Progenitor cell of endocrine pancreas (in vitro differentiated cells): ENCODE measurements around the gene ACOD1. TPM values are rescaled to one million over a fixed set of nuclear protein-coding genes. Genes with fewer than 3 reads are reported as not detected.

ENCODE experiments used
- DNase-seq: peaks from one replicate; pipeline ENCODE4 v3.0.0; 2021; ENCODE audit warnings: low spot score; ENCODE audit not compliant: unreplicated experiment
- H3K27ac Mint-ChIP-seq: 2 replicates; pipeline ENCODE4 v1.8.0; 2021; ENCODE audit warnings: mild to moderate bottlenecking, moderate library complexity, mixed read lengths
- H3K27me3 Mint-ChIP-seq: 2 replicates; pipeline ENCODE4 v1.8.0; 2021; ENCODE audit warnings: mixed read lengths
- H3K36me3 Mint-ChIP-seq: 2 replicates; pipeline ENCODE4 v1.8.0; 2022; ENCODE audit warnings: mixed read lengths; ENCODE audit not compliant: insufficient read depth
- H3K4me1 Mint-ChIP-seq: 2 replicates; pipeline ENCODE4 v1.8.0; 2021; ENCODE audit warnings: low read depth, mixed read lengths
- H3K4me3 Mint-ChIP-seq: 2 replicates; pipeline ENCODE4 v1.8.0; 2021; ENCODE audit warnings: low read depth, mild to moderate bottlenecking, moderate library complexity, mixed read lengths
- H3K9me3 Mint-ChIP-seq: 2 replicates; pipeline ENCODE4 v1.8.0; 2021; ENCODE audit warnings: low read depth, mixed read lengths
- total RNA-seq: library from RNA; stranded (reverse); gene quantifications from 2 replicates; pipeline ENCODE4 v1.2.1, GENCODE V29; 2021
- TF ChIP-seq, protein P1 (sequence below): fragments of 200-600 bp; sonication (generic); IDR thresholded peaks from one replicate; pipeline ENCODE4 v1.5.0; 2021; ENCODE audit warnings: antibody characterized with exemption, mild to moderate bottlenecking; ENCODE audit not compliant: unreplicated experiment

ACOD1 gene
- total RNA-seq, 1 donor from 2014 or later: not detected

DNA sequence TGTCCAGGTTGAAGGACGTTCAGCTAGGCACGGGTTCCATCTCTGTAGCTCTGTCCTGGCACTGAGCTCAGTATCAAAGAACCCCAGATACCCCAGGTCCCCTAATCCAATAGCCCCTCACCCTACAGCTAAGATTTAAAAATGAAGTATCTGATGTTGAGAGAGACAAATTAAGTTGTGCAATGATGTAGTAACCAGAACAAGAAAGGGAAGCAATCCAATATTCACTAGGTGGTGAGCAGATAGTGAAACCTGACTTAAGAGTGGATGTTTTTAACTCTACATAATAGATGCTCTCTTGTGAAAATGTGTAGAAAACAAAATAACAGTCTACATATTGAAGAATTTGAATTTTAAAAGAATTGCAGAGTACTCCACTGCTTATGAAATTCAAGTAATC, 1.8 kb downstream of the ACOD1 start:
- Mint-ChIP-seq H3K4me1 (no peaks in the 10 kb centered on the region), H3K27me3 (peaks cover 5% of the 10 kb centered on the region), H3K36me3 (no peaks in the 10 kb centered on the region), H3K4me3 (no peak overlapping the region), H3K9me3 (no peaks in the 10 kb centered on the region), H3K27ac (no peak overlapping the region)
- TF ChIP-seq, protein P1, sequence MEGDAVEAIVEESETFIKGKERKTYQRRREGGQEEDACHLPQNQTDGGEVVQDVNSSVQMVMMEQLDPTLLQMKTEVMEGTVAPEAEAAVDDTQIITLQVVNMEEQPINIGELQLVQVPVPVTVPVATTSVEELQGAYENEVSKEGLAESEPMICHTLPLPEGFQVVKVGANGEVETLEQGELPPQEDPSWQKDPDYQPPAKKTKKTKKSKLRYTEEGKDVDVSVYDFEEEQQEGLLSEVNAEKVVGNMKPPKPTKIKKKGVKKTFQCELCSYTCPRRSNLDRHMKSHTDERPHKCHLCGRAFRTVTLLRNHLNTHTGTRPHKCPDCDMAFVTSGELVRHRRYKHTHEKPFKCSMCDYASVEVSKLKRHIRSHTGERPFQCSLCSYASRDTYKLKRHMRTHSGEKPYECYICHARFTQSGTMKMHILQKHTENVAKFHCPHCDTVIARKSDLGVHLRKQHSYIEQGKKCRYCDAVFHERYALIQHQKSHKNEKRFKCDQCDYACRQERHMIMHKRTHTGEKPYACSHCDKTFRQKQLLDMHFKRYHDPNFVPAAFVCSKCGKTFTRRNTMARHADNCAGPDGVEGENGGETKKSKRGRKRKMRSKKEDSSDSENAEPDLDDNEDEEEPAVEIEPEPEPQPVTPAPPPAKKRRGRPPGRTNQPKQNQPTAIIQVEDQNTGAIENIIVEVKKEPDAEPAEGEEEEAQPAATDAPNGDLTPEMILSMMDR: no peak
- no peak for DNase-seq

DNA sequence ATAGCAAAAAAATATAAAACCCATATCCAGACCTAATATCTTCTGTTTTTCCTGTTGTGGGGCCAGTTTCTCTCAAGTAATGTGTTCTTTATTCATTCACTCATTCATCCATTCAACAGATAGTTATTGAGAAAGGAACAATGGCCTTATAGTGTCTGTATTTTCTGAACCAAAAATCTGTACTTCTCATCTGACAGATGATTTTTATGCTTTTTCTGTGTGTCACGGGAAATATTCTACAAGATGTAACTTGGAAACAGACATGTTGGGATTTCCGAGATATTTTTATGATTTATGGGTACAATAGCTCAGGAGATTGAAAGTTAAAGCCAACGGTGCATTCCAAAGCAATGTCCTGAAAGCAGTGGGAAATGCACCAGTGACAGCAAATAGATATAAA, 5.7 kb downstream of the ACOD1 start:
- TF ChIP-seq, protein P1: no peak
- Mint-ChIP-seq H3K4me1 (no peaks in the 10 kb centered on the region), H3K9me3 (peaks cover 4% of the 10 kb centered on the region), H3K27me3 (peaks cover 5% of the 10 kb centered on the region), H3K4me3 (no peak overlapping the region), H3K36me3 (no peaks in the 10 kb centered on the region), H3K27ac (no peak overlapping the region)
- no peak for DNase-seq

DNA sequence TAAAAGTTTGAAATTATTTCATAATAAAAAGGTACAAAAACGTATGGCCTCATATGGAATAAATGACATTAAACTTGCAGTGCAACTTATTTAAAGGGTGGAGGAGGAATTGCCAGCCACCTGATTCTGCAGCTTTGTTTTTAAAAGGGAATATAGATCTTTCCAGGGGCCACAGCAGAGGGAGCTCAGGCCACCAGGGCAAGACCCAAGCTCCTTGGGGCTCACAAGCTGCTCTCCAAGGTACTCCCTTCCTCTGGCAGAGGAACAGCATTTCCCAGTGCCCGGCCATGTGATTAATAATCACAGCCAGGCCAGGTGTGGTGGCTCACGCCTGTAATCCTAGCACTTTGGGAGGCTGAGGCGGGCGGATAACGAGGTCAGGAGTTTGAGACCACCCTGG, 6.2 kb downstream of the ACOD1 start:
- Mint-ChIP-seq H3K36me3 (no peaks in the 10 kb centered on the region), H3K4me3 (no peak overlapping the region), H3K27me3 (peaks cover 5% of the 10 kb centered on the region), H3K4me1 (no peaks in the 10 kb centered on the region), H3K27ac (no peak overlapping the region), H3K9me3 (peaks cover 7% of the 10 kb centered on the region)
- no peak for DNase-seq
- TF ChIP-seq, protein P1: no peak

DNA sequence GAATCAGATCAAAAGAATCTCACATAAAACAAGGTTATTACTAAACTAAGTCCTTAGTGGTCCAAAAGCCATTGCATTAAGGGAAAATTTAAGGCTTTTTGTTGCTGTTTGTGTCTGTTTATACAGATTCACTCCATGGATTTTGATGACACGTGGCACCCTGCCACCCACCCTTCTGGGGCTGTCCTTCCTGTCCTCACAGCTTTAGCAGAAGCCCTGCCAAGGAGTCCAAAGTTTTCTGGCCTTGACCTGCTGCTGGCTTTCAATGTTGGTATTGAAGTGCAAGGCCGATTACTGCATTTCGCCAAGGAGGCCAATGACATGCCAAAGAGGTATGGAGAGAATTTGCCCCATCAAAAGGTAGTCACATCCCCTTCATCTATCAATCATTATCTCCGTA, 6.9 kb downstream of the ACOD1 start:
- TF ChIP-seq, protein P1: no peak
- Mint-ChIP-seq H3K27me3 (peaks cover 5% of the 10 kb centered on the region), H3K27ac (no peak overlapping the region), H3K9me3 (peaks cover 8% of the 10 kb centered on the region), H3K4me1 (no peaks in the 10 kb centered on the region), H3K36me3 (no peaks in the 10 kb centered on the region), H3K4me3 (no peak overlapping the region)
- DNase-seq: no peak

DNA sequence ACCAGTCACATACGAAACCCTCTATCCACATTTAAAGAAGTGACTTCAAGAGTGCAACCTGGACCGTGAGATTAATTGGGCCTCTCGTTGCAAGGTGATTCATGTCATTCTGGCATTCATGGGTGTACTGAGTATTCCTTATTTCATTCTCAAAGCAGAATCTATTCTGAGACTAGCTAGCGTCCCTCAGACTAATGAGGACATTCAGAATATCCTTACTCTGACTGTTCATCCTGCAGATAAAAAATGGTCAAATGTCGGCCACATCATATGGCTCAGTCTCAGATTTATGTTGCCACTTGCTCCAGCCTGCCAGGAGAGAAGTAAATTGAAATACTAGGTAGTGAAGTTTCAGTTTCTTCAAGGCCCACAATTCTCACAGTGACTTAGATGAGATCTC, 7.3 kb downstream of the ACOD1 start:
- DNase-seq: no peak
- H3K27me3 Mint-ChIP-seq: peaks cover 3% of the 10 kb centered on the region
- no peak overlapping the region for H3K4me3 Mint-ChIP-seq
- no peaks in the 10 kb centered on the region for H3K4me1 Mint-ChIP-seq
- TF ChIP-seq, protein P1: no peak
- H3K36me3 Mint-ChIP-seq: no peaks in the 10 kb centered on the region
- H3K9me3 Mint-ChIP-seq: peaks cover 13% of the 10 kb centered on the region
- no peak overlapping the region for H3K27ac Mint-ChIP-seq
